ENCODE measurements around the gene KCNS1.

KCNS1 gene

GRCh38 chr20:45049904-45050471 is 50.9 kb downstream of the KCNS1 start:
- peak; percentile 22 for DNase-seq (ENCODE audit: low spot score)

- DNase-seq (ENCODE audit: low spot score), result no peak
Measured at GRCh38 chr20:45049438-45049837, 51.5 kb downstream of the KCNS1 start.

GRCh38 chr20:45047581-45048119 is 53.3 kb downstream of the KCNS1 start:
- DNase-seq (ENCODE audit: low spot score), result no peak

GRCh38 chr20:45044601-45045000 is 56.3 kb downstream of the KCNS1 start:
- no peak for DNase-seq (ENCODE audit: low spot score)

- peak; percentile 64 for DNase-seq (ENCODE audit: low spot score)
Measured at GRCh38 chr20:45044084-45044573, 56.8 kb downstream of the KCNS1 start.

GRCh38 chr20:45042978-45043377 is 57.9 kb downstream of the KCNS1 start:
- DNase-seq (ENCODE audit: low spot score), result no peak

Measured in germinal center (tissue), 1 donor.